ENCODE measurements around the gene B4GALNT4. TPM values are rescaled to one million over a fixed set of nuclear protein-coding genes. Genes with fewer than 3 reads are reported as not detected.
"Not testable (repeated sequence)": the region's sequence is repeated elsewhere in the genome, so short reads cannot be mapped to it uniquely, and the experiment has no call there.

The B4GALNT4 gene
- total RNA-seq, 4 donors from 2014 or later = 2.5 to 12.0 (median 5.7) TPM

DNA sequence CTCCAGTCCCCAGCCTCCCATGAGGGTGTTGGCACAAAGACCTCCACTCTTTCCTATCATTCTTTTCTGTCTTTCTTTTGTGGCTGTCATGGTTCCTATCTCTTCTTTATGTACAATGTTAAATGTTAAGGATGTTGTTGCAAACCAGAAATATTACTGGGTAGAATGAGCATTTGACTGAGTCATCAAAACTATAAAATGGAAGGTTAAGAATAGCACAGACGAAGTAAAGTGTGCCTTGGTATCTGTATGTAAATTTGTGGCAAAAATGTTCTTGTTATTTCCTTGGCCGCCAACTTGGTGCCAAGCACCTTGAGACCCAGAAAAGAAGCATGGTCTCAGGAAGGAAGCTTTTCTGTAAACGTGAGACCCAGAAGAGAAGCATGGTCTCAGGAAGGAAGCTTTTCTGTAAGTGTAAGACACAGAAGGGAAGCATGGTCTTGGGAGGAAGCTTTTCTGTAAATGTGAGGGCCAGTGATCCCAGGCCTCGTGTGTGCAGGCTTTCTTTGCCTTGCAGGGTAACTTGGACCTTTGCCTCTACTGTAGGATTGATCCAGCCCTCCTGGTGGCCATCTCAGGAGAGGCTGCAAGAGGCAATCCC lies 18.0 kb downstream of the B4GALNT4 start:
- WGBS = 66% methylated on average over 4 of the region's 4 CpGs
- Histone ChIP-seq H3K4me3 (no peak overlapping the region), H3K9me3 (peaks cover 0 to 10% (median 0%) of the 10 kb centered on the region in 4 donors), H3K4me1 (no peaks in the 10 kb centered on the region), H3K27ac (replicated peaks in 1 of 4) (no peak overlapping the region), H3K27me3 (peaks cover 0 to 25% (median 0%) of the 10 kb centered on the region in 4 donors), H3K36me3 (no peaks in the 10 kb centered on the region)
- intact Hi-C loops (cut with DNase I) = no loop called here
- TF ChIP-seq, protein P1, sequence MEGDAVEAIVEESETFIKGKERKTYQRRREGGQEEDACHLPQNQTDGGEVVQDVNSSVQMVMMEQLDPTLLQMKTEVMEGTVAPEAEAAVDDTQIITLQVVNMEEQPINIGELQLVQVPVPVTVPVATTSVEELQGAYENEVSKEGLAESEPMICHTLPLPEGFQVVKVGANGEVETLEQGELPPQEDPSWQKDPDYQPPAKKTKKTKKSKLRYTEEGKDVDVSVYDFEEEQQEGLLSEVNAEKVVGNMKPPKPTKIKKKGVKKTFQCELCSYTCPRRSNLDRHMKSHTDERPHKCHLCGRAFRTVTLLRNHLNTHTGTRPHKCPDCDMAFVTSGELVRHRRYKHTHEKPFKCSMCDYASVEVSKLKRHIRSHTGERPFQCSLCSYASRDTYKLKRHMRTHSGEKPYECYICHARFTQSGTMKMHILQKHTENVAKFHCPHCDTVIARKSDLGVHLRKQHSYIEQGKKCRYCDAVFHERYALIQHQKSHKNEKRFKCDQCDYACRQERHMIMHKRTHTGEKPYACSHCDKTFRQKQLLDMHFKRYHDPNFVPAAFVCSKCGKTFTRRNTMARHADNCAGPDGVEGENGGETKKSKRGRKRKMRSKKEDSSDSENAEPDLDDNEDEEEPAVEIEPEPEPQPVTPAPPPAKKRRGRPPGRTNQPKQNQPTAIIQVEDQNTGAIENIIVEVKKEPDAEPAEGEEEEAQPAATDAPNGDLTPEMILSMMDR (IDR thresholded peaks at IDR 0.05) = no peak
- no peak for TF ChIP-seq POLR2A (IDR thresholded peaks at IDR 0.05; ENCODE audit: low read depth)
- TF ChIP-seq POLR2AphosphoS5 (IDR thresholded peaks at IDR 0.05) = no peak
- no peak for TF ChIP-seq EP300 (IDR thresholded peaks at IDR 0.05)
- no peak for DNase-seq (ENCODE audit: extremely low spot score)

DNA sequence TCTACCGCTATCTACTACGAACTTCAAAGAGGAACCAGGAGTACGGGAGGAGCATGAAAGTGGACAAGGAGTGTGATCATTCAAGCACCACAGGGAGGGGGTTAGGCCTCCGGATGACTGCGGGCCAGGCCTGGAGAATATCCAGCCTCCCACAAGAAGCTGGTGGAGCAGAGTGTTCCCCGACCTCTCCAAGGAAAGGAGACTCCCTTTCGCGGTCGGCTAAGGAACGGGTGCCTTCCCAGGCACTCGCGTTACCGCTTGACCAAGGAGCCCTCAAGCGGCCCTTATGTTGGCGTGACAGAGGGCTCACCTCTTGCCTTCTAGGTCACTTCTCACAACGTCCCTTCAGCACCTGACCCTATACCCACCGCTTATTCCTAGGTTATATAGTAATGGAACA lies 20.1 kb downstream of the B4GALNT4 start:
- H3K36me3 ChIP-seq; H3K4me3 ChIP-seq; H3K27ac ChIP-seq (replicated peaks in 1 of 4); DNase-seq (ENCODE audit: extremely low spot score); H3K4me1 ChIP-seq; intact Hi-C loops (cut with DNase I): not testable (repeated sequence)
- 62% methylated on average over 5 of the region's 17 CpGs for WGBS
- Histone ChIP-seq H3K9me3 (peaks cover 0 to 10% (median 0%) of the 10 kb centered on the region in 4 donors), H3K27me3 (peaks cover 0 to 39% (median 3%) of the 10 kb centered on the region in 4 donors)

DNA sequence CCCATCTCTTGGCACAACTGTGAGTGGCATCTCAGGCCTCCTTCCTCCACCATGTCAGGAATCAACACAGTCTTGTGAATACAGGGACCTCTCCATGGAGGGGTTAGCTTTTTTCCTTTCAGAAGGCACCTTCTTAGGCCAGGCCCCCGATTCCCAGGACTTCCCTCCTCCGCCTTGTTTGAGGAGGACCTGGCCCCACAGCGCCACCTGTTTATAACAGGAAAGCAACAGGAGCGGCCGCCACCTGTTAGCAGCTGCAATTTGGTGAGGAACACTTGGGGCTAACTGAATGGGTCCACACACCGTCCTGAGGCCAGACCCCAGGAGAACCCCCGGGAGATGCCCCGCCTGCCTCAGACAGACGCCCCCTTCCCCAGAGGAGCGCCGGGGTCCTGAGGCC lies 20.9 kb downstream of the B4GALNT4 start:
- TF ChIP-seq EP300 (IDR thresholded peaks at IDR 0.05) = no peak
- TF ChIP-seq POLR2A (IDR thresholded peaks at IDR 0.05; ENCODE audit: low read depth) = no peak
- TF ChIP-seq, protein P1 (IDR thresholded peaks at IDR 0.05) = no peak
- TF ChIP-seq POLR2AphosphoS5 (IDR thresholded peaks at IDR 0.05) = no peak
- 69% methylated on average over 6 of the region's 11 CpGs for WGBS
- DNase-seq (ENCODE audit: extremely low spot score) = no peak

DNA sequence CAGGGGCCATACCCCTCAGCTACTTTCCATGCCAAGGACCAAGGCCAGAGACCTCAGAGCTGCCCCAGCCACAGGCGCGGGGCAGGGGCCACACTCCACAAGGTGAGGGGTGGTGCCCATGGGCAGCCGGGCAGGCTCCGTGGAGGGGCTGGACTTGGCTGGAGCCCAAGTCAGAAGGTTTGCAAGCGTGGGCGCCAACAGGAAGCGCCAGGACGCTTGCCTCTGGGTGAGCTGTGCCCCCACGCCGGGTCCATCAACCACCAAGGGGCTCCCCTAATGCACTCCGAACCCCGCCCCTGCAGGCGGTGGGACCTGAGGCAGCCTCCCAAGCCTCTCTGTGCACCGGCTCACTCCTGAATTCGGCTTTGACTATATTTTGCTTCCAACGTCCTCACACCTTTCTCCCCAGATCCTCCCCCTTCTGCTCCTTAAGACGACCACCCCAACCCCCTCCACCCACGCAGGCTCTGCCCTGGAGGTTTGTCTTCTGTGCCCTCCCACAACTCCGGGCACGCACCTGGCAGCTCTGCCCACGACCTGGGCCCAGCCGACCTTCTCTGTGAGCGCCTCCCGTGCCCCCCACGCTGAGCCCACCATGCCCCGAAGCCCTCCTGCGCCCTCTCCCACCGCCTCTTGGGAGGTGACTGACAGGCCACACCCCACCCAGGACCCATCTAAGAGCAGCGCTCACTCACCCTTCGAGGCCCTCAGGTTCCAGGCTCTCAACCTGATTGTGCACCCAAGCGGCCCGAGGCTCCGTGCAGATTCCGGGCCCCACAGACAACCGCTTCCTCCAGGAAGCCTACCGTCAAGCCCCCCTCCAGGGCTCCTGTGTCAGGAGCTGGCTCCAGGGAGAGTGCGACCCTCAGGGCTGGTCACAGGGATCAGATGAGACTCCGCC lies 22.1 kb downstream of the B4GALNT4 start:
- H3K4me3 ChIP-seq = no peak overlapping the region
- DNase-seq (ENCODE audit: extremely low spot score) = no peak
- peaks cover 0 to 51% (median 3%) of the 10 kb centered on the region in 4 donors for H3K27me3 ChIP-seq
- H3K4me1 ChIP-seq = peaks cover under 1 to 7% (median 1%) of the 10 kb centered on the region in 4 donors
- intact Hi-C loops (cut with DNase I) = no loop called here
- WGBS = 83% methylated on average over 30 of the region's 38 CpGs
- TF ChIP-seq POLR2AphosphoS5 (IDR thresholded peaks at IDR 0.05) (no peak), POLR2A (IDR thresholded peaks at IDR 0.05; ENCODE audit: low read depth) (no peak), EP300 (IDR thresholded peaks at IDR 0.05) (no peak)
- TF ChIP-seq, protein P1 (IDR thresholded peaks at IDR 0.05) = no peak
- H3K27ac ChIP-seq (replicated peaks in 1 of 4) = no peak overlapping the region
- H3K36me3 ChIP-seq = no peaks in the 10 kb centered on the region
- H3K9me3 ChIP-seq = peaks cover 0 to 6% (median 0%) of the 10 kb centered on the region in 4 donors

More for the DNA sequence above, 20.9 kb downstream of the B4GALNT4 start:
- Histone ChIP-seq H3K4me3 (no peak overlapping the region), H3K9me3 (peaks cover 0 to 10% (median 0%) of the 10 kb centered on the region in 4 donors), H3K27me3 (peaks cover 0 to 42% (median 3%) of the 10 kb centered on the region in 4 donors), H3K27ac (replicated peaks in 1 of 4) (no peak overlapping the region), H3K36me3 (no peaks in the 10 kb centered on the region), H3K4me1 (peaks cover 0 to 7% (median 0%) of the 10 kb centered on the region in 4 donors)
- intact Hi-C loops (cut with DNase I) = no loop called here

DNA sequence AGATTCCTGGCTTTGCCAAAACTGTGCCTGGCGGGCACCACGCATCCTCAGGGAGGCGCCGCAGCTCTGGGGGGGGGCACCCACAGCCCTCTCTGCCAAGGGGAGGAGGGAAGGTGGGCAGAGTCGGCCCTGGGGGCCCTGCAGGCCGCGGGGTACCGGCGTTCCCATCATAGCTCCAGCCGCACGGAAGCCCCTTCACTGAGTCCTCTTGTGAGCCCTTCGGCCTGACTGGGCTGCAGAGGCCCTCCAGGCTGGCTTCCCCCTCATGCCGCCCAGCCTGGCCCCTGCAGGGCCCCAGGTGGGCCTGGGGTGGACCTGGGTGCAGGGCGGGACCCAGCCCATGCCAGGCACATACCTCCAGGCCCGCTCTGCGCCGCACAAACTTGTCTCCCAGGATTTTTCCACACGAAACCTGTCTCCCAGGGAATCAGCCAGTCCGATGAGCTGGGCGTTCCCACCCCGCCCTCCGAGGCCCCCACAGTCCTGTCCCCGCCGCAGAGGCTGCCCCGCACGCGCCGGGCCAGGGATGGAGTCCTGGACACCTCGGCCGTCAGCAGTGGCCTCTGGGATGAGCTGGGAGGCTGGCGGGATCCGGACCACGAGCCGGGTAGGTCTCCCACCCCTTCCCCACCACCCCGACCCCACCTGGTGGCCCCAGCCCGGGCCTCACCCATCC lies 22.9 kb downstream of the B4GALNT4 start:
- no peaks in the 10 kb centered on the region for H3K9me3 ChIP-seq
- no peak overlapping the region for H3K4me3 ChIP-seq
- peaks cover 0 to 51% (median 3%) of the 10 kb centered on the region in 4 donors for H3K27me3 ChIP-seq
- H3K27ac ChIP-seq (replicated peaks in 1 of 4) = no peak overlapping the region
- H3K4me1 ChIP-seq = peaks cover 9 to 13% (median 10%) of the 10 kb centered on the region in 4 donors
- no peak for DNase-seq (ENCODE audit: extremely low spot score)
- TF ChIP-seq EP300 (IDR thresholded peaks at IDR 0.05) (no peak), POLR2A (IDR thresholded peaks at IDR 0.05; ENCODE audit: low read depth) (no peak), POLR2AphosphoS5 (IDR thresholded peaks at IDR 0.05) (no peak)
- TF ChIP-seq, protein P1 (IDR thresholded peaks at IDR 0.05) = no peak
- WGBS = 88% methylated on average over 6 of the region's 36 CpGs
- intact Hi-C loops (cut with DNase I) = no loop called here
- no peaks in the 10 kb centered on the region for H3K36me3 ChIP-seq

Measured in esophagus muscularis mucosa (tissue), 4 donors.